Measurements from ENCODE around the gene ASTN1.

GRCh38 chr1:177200290-177200689 lies 35.8 kb upstream of the ASTN1 start:
- TF ChIP-seq CTCF (conservative IDR thresholded peaks at IDR 0.05) = no peak
- TF ChIP-seq EZH2 (IDR thresholded peaks at IDR 0.05; ENCODE audit: low read depth) = no peak
